Ishikawa (cell line): ENCODE results near the gene INSL3.

Experiments used
- CEBPB ChIP-seq: IDR thresholded peaks from 2 replicates; pipeline ENCODE4 v1.6.1; 2012
- CREB1 ChIP-seq: IDR thresholded peaks from 2 replicates; pipeline ENCODE4 v1.6.1; 2012; ENCODE audit warnings: low read depth
- EGR1 ChIP-seq: IDR thresholded peaks from 2 replicates; pipeline ENCODE4 v1.6.1; 2012
- EP300 ChIP-seq: IDR thresholded peaks from 2 replicates; pipeline ENCODE4 v1.6.1; 2012; ENCODE audit warnings: borderline replicate concordance
- FOXM1 ChIP-seq: IDR thresholded peaks from 2 replicates; pipeline ENCODE4 v1.6.1; 2012; ENCODE audit warnings: low read depth, borderline replicate concordance
- NFIC ChIP-seq: IDR thresholded peaks from 2 replicates; pipeline ENCODE4 v1.6.1; 2012
- RAD21 ChIP-seq: IDR thresholded peaks from 2 replicates; pipeline ENCODE4 v1.6.1; 2012; ENCODE audit warnings: low read depth
- TAF1 ChIP-seq: IDR thresholded peaks from 2 replicates; pipeline ENCODE4 v1.6.1; 2012; ENCODE audit warnings: low read depth, mild to moderate bottlenecking
- TCF12 ChIP-seq: IDR thresholded peaks from 2 replicates; pipeline ENCODE4 v1.6.1; 2012; ENCODE audit warnings: low read depth
- TEAD4 ChIP-seq: IDR thresholded peaks from 2 replicates; pipeline ENCODE4 v1.6.1; 2012
- YY1 ChIP-seq: IDR thresholded peaks from 2 replicates; pipeline ENCODE4 v1.6.1; 2012; ENCODE audit warnings: low read depth
- ZBTB7A ChIP-seq: IDR thresholded peaks from 2 replicates; pipeline ENCODE4 v1.6.1; 2012; ENCODE audit warnings: low read depth
- TF ChIP-seq, protein P1 (sequence below): IDR thresholded peaks from 2 replicates; pipeline ENCODE4 v1.6.1; 2012; ENCODE audit warnings: low read depth, mild to moderate bottlenecking
- TF ChIP-seq, protein P2 (sequence below): IDR thresholded peaks from 2 replicates; pipeline ENCODE4 v1.6.1; 2012
- TF ChIP-seq, protein P3 (sequence below): IDR thresholded peaks from 2 replicates; pipeline ENCODE4 v1.6.1; 2012

INSL3 gene

GRCh38 chr19:17846146-17846545 lies 24.8 kb upstream of the INSL3 start:
- TF ChIP-seq RAD21, result no peak
- TF ChIP-seq YY1, result no peak
- TF ChIP-seq FOXM1, result no peak
- TF ChIP-seq, protein P1, sequence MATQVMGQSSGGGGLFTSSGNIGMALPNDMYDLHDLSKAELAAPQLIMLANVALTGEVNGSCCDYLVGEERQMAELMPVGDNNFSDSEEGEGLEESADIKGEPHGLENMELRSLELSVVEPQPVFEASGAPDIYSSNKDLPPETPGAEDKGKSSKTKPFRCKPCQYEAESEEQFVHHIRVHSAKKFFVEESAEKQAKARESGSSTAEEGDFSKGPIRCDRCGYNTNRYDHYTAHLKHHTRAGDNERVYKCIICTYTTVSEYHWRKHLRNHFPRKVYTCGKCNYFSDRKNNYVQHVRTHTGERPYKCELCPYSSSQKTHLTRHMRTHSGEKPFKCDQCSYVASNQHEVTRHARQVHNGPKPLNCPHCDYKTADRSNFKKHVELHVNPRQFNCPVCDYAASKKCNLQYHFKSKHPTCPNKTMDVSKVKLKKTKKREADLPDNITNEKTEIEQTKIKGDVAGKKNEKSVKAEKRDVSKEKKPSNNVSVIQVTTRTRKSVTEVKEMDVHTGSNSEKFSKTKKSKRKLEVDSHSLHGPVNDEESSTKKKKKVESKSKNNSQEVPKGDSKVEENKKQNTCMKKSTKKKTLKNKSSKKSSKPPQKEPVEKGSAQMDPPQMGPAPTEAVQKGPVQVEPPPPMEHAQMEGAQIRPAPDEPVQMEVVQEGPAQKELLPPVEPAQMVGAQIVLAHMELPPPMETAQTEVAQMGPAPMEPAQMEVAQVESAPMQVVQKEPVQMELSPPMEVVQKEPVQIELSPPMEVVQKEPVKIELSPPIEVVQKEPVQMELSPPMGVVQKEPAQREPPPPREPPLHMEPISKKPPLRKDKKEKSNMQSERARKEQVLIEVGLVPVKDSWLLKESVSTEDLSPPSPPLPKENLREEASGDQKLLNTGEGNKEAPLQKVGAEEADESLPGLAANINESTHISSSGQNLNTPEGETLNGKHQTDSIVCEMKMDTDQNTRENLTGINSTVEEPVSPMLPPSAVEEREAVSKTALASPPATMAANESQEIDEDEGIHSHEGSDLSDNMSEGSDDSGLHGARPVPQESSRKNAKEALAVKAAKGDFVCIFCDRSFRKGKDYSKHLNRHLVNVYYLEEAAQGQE, result no peak
- no peak for TF ChIP-seq EGR1
- TF ChIP-seq CEBPB, result no peak
- no peak for TF ChIP-seq TEAD4
- no peak for TF ChIP-seq NFIC
- TF ChIP-seq, protein P2, sequence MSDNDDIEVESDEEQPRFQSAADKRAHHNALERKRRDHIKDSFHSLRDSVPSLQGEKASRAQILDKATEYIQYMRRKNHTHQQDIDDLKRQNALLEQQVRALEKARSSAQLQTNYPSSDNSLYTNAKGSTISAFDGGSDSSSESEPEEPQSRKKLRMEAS, result no peak
- no peak for TF ChIP-seq TAF1
- TF ChIP-seq, protein P3, sequence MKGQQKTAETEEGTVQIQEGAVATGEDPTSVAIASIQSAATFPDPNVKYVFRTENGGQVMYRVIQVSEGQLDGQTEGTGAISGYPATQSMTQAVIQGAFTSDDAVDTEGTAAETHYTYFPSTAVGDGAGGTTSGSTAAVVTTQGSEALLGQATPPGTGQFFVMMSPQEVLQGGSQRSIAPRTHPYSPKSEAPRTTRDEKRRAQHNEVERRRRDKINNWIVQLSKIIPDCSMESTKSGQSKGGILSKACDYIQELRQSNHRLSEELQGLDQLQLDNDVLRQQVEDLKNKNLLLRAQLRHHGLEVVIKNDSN, result no peak
- TF ChIP-seq EP300, result no peak
- no peak for TF ChIP-seq ZBTB7A

GRCh38 chr19:17843908-17844490 lies 22.7 kb upstream of the INSL3 start:
- TF ChIP-seq YY1, result no peak
- TF ChIP-seq, protein P1, result no peak
- TF ChIP-seq, protein P3, result no peak
- TF ChIP-seq TAF1, result no peak
- no peak for TF ChIP-seq RAD21
- no peak for TF ChIP-seq TEAD4
- no peak for TF ChIP-seq FOXM1
- TF ChIP-seq EGR1, result no peak
- no peak for TF ChIP-seq CREB1
- TF ChIP-seq TCF12, result no peak
- TF ChIP-seq EP300, result no peak
- no peak for TF ChIP-seq CEBPB
- TF ChIP-seq ZBTB7A, result no peak
- TF ChIP-seq, protein P2, result no peak
- TF ChIP-seq NFIC, result no peak

GRCh38 chr19:17843292-17843827 lies 22.0 kb upstream of the INSL3 start:
- TF ChIP-seq NFIC (no peak), TEAD4 (no peak), CEBPB (no peak), EGR1 (no peak), RAD21 (no peak), YY1 (no peak), EP300 (no peak), ZBTB7A (no peak), CREB1 (no peak), TAF1 (no peak), TCF12 (no peak), FOXM1 (no peak)
- TF ChIP-seq, protein P1, result no peak
- TF ChIP-seq, protein P3, result no peak
- TF ChIP-seq, protein P2, result no peak
